Measurements from ENCODE around the gene ROBO2.
"Not testable (repeated sequence)": the region's sequence is repeated elsewhere in the genome, so short reads cannot be mapped to it uniquely, and the experiment has no call there.

Gene ROBO2

GRCh38 chr3:77392181-77392580 lies 352.3 kb downstream of the ROBO2 start:
- no peaks in the 10 kb centered on the region for H3K4me1 Mint-ChIP-seq (ENCODE audit: low read depth)
- H3K9me3 Mint-ChIP-seq: no peaks in the 10 kb centered on the region
- H3K27ac Mint-ChIP-seq: no peak overlapping the region
- no peak overlapping the region for H3K4me3 Mint-ChIP-seq
- intact Hi-C loops (cut with micrococcal nuclease): no loop called here
- H3K27me3 Mint-ChIP-seq: no peaks in the 10 kb centered on the region
- H3K36me3 Mint-ChIP-seq (ENCODE audit: low read depth): no peaks in the 10 kb centered on the region

- Mint-ChIP-seq H3K36me3 (ENCODE audit: low read depth) (no peaks in the 10 kb centered on the region), H3K27ac (no peak overlapping the region), H3K9me3 (no peaks in the 10 kb centered on the region), H3K4me1 (ENCODE audit: low read depth) (no peaks in the 10 kb centered on the region), H3K4me3 (no peak overlapping the region), H3K27me3 (no peaks in the 10 kb centered on the region)
- intact Hi-C loops (cut with micrococcal nuclease): no loop called here
Observed at GRCh38 chr3:77394046-77394445, 354.1 kb downstream of the ROBO2 start.

- no peaks in the 10 kb centered on the region for H3K4me1 Mint-ChIP-seq (ENCODE audit: low read depth)
- no peaks in the 10 kb centered on the region for H3K9me3 Mint-ChIP-seq
- no peak overlapping the region for H3K27ac Mint-ChIP-seq
- no peaks in the 10 kb centered on the region for H3K27me3 Mint-ChIP-seq
- H3K4me3 Mint-ChIP-seq: no peak overlapping the region
- H3K36me3 Mint-ChIP-seq (ENCODE audit: low read depth): no peaks in the 10 kb centered on the region
- intact Hi-C loops (cut with micrococcal nuclease): no loop called here
Observed at GRCh38 chr3:77404871-77405270, 365.0 kb downstream of the ROBO2 start.

DNA sequence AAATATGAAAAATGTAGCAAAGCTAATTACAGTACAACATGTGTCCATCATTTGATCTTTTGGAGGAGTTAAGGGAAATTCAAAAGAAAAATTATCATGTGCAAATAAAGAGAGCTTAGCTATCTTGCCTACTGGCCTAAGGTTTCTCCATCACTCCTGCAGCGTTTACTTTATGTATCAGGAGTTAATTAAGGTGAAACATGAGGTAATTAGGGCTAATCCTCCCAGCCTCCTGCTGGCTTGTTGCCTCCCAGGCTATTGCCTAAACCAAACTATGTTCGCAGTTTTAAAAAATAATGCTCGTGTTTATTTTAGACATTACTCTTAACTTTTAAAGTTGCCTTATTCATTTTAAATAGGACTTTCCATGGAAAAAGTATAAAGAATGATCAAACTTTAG lies 367.5 kb downstream of the ROBO2 start:
- no peak overlapping the region for H3K4me3 Mint-ChIP-seq
- H3K27me3 Mint-ChIP-seq: no peaks in the 10 kb centered on the region
- peaks cover 8% of the 10 kb centered on the region for H3K9me3 Mint-ChIP-seq
- no peaks in the 10 kb centered on the region for H3K36me3 Mint-ChIP-seq (ENCODE audit: low read depth)
- intact Hi-C loops (cut with micrococcal nuclease): no loop called here
- no peaks in the 10 kb centered on the region for H3K4me1 Mint-ChIP-seq (ENCODE audit: low read depth)
- no peak overlapping the region for H3K27ac Mint-ChIP-seq

DNA sequence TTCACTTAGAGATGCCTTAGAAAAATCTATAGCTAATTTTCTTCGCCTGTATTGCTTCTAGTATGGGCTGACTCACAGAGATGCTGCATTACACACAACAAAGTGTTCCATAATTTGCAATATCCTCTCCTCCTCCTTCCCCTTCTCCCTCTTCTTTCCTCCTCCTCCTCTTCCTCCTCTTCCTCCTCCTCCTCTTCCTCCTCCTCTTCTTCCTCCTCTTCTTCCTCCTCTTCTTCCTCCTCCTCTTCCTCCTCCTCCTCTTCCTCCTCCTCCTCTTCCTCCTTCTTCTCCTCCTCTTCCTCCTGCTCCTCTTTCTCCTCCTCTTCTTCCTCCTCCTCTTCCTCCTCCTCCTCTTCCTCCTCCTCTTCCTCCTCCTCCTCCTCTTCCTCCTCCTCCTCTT lies 370.4 kb downstream of the ROBO2 start:
- H3K36me3 Mint-ChIP-seq (ENCODE audit: low read depth); intact Hi-C loops (cut with micrococcal nuclease); H3K27ac Mint-ChIP-seq; H3K27me3 Mint-ChIP-seq; H3K4me1 Mint-ChIP-seq (ENCODE audit: low read depth); H3K4me3 Mint-ChIP-seq: not testable (repeated sequence)
- peaks cover 30% of the 10 kb centered on the region for H3K9me3 Mint-ChIP-seq

DNA sequence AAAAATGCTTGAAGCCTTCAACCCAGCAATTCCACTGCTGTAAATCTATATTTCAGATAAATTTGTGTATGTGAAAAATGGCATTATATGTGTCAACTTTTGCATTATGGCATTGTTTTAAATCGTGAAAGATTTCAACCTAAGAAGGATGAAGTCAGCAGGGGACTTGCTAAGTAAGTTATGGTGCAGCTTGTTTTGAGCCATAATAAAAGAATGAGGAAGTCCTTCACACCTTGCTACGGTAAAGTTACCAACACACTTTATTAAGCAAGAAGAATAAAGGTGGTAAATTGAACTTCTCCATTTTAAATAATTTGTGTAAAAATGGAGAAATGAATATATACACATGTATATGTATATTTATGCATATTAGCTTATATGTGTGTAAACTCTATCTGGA lies 371.4 kb downstream of the ROBO2 start:
- Mint-ChIP-seq H3K27me3 (no peaks in the 10 kb centered on the region), H3K27ac (no peak overlapping the region), H3K4me1 (ENCODE audit: low read depth) (no peaks in the 10 kb centered on the region), H3K9me3 (peaks cover 32% of the 10 kb centered on the region), H3K4me3 (no peak overlapping the region), H3K36me3 (ENCODE audit: low read depth) (no peaks in the 10 kb centered on the region)
- intact Hi-C loops (cut with micrococcal nuclease): no loop called here

GRCh38 chr3:77412021-77412438 lies 372.1 kb downstream of the ROBO2 start:
- Mint-ChIP-seq H3K36me3 (ENCODE audit: low read depth) (no peaks in the 10 kb centered on the region), H3K4me3 (no peak overlapping the region), H3K9me3 (peaks cover 32% of the 10 kb centered on the region), H3K4me1 (ENCODE audit: low read depth) (no peaks in the 10 kb centered on the region), H3K27me3 (no peaks in the 10 kb centered on the region), H3K27ac (no peak overlapping the region)
- intact Hi-C loops (cut with micrococcal nuclease): no loop called here

- no peak overlapping the region for H3K27ac Mint-ChIP-seq
- no peaks in the 10 kb centered on the region for H3K27me3 Mint-ChIP-seq
- H3K4me3 Mint-ChIP-seq: no peak overlapping the region
- no peaks in the 10 kb centered on the region for H3K36me3 Mint-ChIP-seq (ENCODE audit: low read depth)
- intact Hi-C loops (cut with micrococcal nuclease): no loop called here
- no peaks in the 10 kb centered on the region for H3K4me1 Mint-ChIP-seq (ENCODE audit: low read depth)
- H3K9me3 Mint-ChIP-seq: peaks cover 32% of the 10 kb centered on the region
Observed at GRCh38 chr3:77412584-77412983, 372.7 kb downstream of the ROBO2 start.

GRCh38 chr3:77414881-77415280 lies 375.0 kb downstream of the ROBO2 start:
- Mint-ChIP-seq H3K27ac (no peak overlapping the region), H3K4me3 (no peak overlapping the region), H3K36me3 (ENCODE audit: low read depth) (no peaks in the 10 kb centered on the region), H3K27me3 (no peaks in the 10 kb centered on the region), H3K4me1 (ENCODE audit: low read depth) (no peaks in the 10 kb centered on the region), H3K9me3 (peaks cover 32% of the 10 kb centered on the region)
- intact Hi-C loops (cut with micrococcal nuclease): no loop called here

- H3K9me3 Mint-ChIP-seq: peaks cover 2% of the 10 kb centered on the region
- H3K27ac Mint-ChIP-seq: no peak overlapping the region
- no peaks in the 10 kb centered on the region for H3K27me3 Mint-ChIP-seq
- no peaks in the 10 kb centered on the region for H3K4me1 Mint-ChIP-seq (ENCODE audit: low read depth)
- intact Hi-C loops (cut with micrococcal nuclease): no loop called here
- H3K4me3 Mint-ChIP-seq: no peak overlapping the region
- no peaks in the 10 kb centered on the region for H3K36me3 Mint-ChIP-seq (ENCODE audit: low read depth)
Observed at GRCh38 chr3:77420336-77420735, 380.4 kb downstream of the ROBO2 start.

- H3K4me1 Mint-ChIP-seq (ENCODE audit: low read depth): no peaks in the 10 kb centered on the region
- H3K9me3 Mint-ChIP-seq: no peaks in the 10 kb centered on the region
- no peaks in the 10 kb centered on the region for H3K27me3 Mint-ChIP-seq
- no peaks in the 10 kb centered on the region for H3K36me3 Mint-ChIP-seq (ENCODE audit: low read depth)
- no peak overlapping the region for H3K4me3 Mint-ChIP-seq
- no peak overlapping the region for H3K27ac Mint-ChIP-seq
- intact Hi-C loops (cut with micrococcal nuclease): no loop called here
Observed at GRCh38 chr3:77421916-77422315, 382.0 kb downstream of the ROBO2 start.

- Mint-ChIP-seq H3K27me3 (no peaks in the 10 kb centered on the region), H3K4me3 (no peak overlapping the region), H3K36me3 (ENCODE audit: low read depth) (no peaks in the 10 kb centered on the region), H3K27ac (no peak overlapping the region), H3K9me3 (no peaks in the 10 kb centered on the region), H3K4me1 (ENCODE audit: low read depth) (no peaks in the 10 kb centered on the region)
- intact Hi-C loops (cut with micrococcal nuclease): no loop called here
Observed at GRCh38 chr3:77426531-77426930, 386.6 kb downstream of the ROBO2 start.

DNA sequence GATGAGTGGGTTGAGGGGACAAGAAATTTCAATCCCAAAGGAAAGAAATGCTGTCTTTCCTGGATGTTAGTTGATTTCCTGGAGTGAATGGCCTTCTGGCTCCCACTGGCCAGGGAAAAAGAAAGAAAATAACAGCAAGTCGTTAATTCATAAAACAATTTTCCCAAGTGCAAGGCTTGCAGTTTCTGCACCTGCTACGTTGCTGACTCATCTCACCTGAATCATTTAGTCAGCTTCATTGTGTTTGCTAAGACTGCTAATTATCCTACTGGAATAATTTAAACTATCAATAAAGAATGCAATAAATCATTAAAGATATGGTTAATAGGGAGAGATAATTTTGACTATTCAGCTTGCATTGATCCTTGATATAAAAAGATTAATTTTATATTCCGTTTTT lies 387.6 kb downstream of the ROBO2 start:
- intact Hi-C loops (cut with micrococcal nuclease): no loop called here
- no peaks in the 10 kb centered on the region for H3K36me3 Mint-ChIP-seq (ENCODE audit: low read depth)
- no peaks in the 10 kb centered on the region for H3K4me1 Mint-ChIP-seq (ENCODE audit: low read depth)
- no peak overlapping the region for H3K4me3 Mint-ChIP-seq
- H3K9me3 Mint-ChIP-seq: no peaks in the 10 kb centered on the region
- H3K27me3 Mint-ChIP-seq: no peaks in the 10 kb centered on the region
- H3K27ac Mint-ChIP-seq: no peak overlapping the region

DNA sequence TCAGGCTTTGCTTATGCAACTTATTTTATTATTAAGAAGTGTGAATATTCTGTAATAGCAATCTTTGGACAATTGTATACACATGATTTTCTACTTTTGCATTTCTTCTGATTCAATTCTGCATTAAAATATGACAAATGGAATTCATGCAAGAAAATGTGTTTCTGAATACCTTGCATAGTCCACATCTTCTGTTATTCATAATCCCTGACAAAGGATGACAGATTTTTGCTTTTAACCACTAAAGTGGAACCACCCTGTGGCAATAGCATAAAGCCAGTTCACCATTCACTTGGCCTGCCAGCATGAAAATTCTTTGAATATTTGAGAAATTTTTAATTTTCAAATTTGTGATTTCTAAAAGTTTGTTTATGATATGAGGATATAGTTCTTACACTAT lies 397.0 kb downstream of the ROBO2 start:
- Mint-ChIP-seq H3K36me3 (ENCODE audit: low read depth) (no peaks in the 10 kb centered on the region), H3K4me3 (no peak overlapping the region), H3K9me3 (no peaks in the 10 kb centered on the region), H3K27ac (no peak overlapping the region), H3K4me1 (ENCODE audit: low read depth) (no peaks in the 10 kb centered on the region), H3K27me3 (no peaks in the 10 kb centered on the region)
- intact Hi-C loops (cut with micrococcal nuclease): no loop called here

GRCh38 chr3:77446084-77446483 lies 406.2 kb downstream of the ROBO2 start:
- Mint-ChIP-seq H3K4me3 (no peak overlapping the region), H3K27ac (no peak overlapping the region), H3K36me3 (ENCODE audit: low read depth) (no peaks in the 10 kb centered on the region), H3K9me3 (no peaks in the 10 kb centered on the region), H3K27me3 (no peaks in the 10 kb centered on the region), H3K4me1 (ENCODE audit: low read depth) (no peaks in the 10 kb centered on the region)
- intact Hi-C loops (cut with micrococcal nuclease): no loop called here

DNA sequence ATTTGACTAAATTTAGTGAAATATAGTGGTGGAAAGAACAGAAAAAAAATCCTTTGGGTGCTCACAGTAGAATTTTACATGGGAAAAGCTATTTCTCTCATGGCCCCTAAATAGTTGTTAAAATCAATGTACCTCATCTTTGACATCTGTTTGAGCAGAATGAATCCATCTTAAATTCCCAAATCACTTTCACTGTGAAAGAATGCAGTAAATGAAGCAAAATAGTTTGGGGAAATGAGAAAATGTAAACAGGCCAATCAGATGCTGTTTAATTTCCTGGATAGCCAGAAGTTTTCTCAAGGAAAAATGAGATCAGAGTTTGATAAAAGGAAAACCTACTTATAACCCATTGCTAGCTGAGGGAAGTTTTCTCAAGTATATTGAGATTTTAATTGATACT lies 406.9 kb downstream of the ROBO2 start:
- Mint-ChIP-seq H3K4me3 (no peak overlapping the region), H3K36me3 (ENCODE audit: low read depth) (no peaks in the 10 kb centered on the region), H3K27ac (no peak overlapping the region), H3K27me3 (no peaks in the 10 kb centered on the region), H3K4me1 (ENCODE audit: low read depth) (no peaks in the 10 kb centered on the region), H3K9me3 (no peaks in the 10 kb centered on the region)
- intact Hi-C loops (cut with micrococcal nuclease): no loop called here

Data from dendritic cell treated with granulocyte-macrophage colony-stimulating factor and Interleukin-4, amounts not matched to agents 40 ng/mL and 50 ng/mL, for 4 days (primary cell).